Measurements from ENCODE around the gene SNX33.
"Not testable (repeated sequence)": the region's sequence is repeated elsewhere in the genome, so short reads cannot be mapped to it uniquely, and the experiment has no call there.

The SNX33 gene

GRCh38 chr15:75675579-75676404 is 28.1 kb downstream of the SNX33 start:
- H3K4me2 ChIP-seq (ENCODE audit: low read depth, low read length, poor library complexity, severe bottlenecking), result no peak overlapping the region

GRCh38 chr15:75676688-75677464 is 29.2 kb downstream of the SNX33 start:
- Histone ChIP-seq H3K4me3 (ENCODE audit: low read length, poor library complexity, severe bottlenecking) (no peak overlapping the region), H3K9me2 (replicated peaks; ENCODE audit: low read depth, low read length) (no peaks in the 10 kb centered on the region), H4K20me1 (ENCODE audit: insufficient read depth, low read length, poor library complexity, severe bottlenecking) (no peaks in the 10 kb centered on the region), H3K9me3 (ENCODE audit: insufficient read depth, low read depth, low read length) (no peaks in the 10 kb centered on the region), H3K9ac (ENCODE audit: low read depth, low read length, poor library complexity, severe bottlenecking) (no peak overlapping the region), H3K4me1 (ENCODE audit: insufficient read depth, low read length, poor library complexity, severe bottlenecking) (no peaks in the 10 kb centered on the region), H3K27me3 (ENCODE audit: insufficient read depth, low read length, poor library complexity, severe bottlenecking) (no peaks in the 10 kb centered on the region), H3K4me2 (ENCODE audit: low read depth, low read length, poor library complexity, severe bottlenecking) (no peak overlapping the region), H2AFZ (ENCODE audit: low read length) (no peak overlapping the region), H3K79me2 (ENCODE audit: insufficient read depth, low read length) (no peaks in the 10 kb centered on the region), H3K36me3 (ENCODE audit: insufficient read depth, low read length) (no peaks in the 10 kb centered on the region), H3F3A (ENCODE audit: low read depth) (no peaks in the 10 kb centered on the region)
- no peak for TF ChIP-seq CTCF (conservative IDR thresholded peaks at IDR 0.05; ENCODE audit: low read length)
- TF ChIP-seq EZH2phosphoT487 (IDR thresholded peaks at IDR 0.05; ENCODE audit: borderline replicate concordance), result no peak

More at GRCh38 chr15:75675579-75676404, 28.1 kb downstream of the SNX33 start:
- H4K20me1 ChIP-seq (ENCODE audit: insufficient read depth, low read length, poor library complexity, severe bottlenecking), result no peaks in the 10 kb centered on the region
- no peaks in the 10 kb centered on the region for H3K4me1 ChIP-seq (ENCODE audit: insufficient read depth, low read length, poor library complexity, severe bottlenecking)
- H3F3A ChIP-seq (ENCODE audit: low read depth), result no peaks in the 10 kb centered on the region
- no peak for TF ChIP-seq EZH2phosphoT487 (IDR thresholded peaks at IDR 0.05; ENCODE audit: borderline replicate concordance)
- no peak for TF ChIP-seq CTCF (conservative IDR thresholded peaks at IDR 0.05; ENCODE audit: low read length)
- no peaks in the 10 kb centered on the region for H3K79me2 ChIP-seq (ENCODE audit: insufficient read depth, low read length)
- H3K27me3 ChIP-seq (ENCODE audit: insufficient read depth, low read length, poor library complexity, severe bottlenecking), result no peaks in the 10 kb centered on the region
- no peaks in the 10 kb centered on the region for H3K9me3 ChIP-seq (ENCODE audit: insufficient read depth, low read depth, low read length)
- H3K9ac ChIP-seq (ENCODE audit: low read depth, low read length, poor library complexity, severe bottlenecking), result no peak overlapping the region
- no peak overlapping the region for H2AFZ ChIP-seq (ENCODE audit: low read length)
- H3K36me3 ChIP-seq (ENCODE audit: insufficient read depth, low read length), result no peaks in the 10 kb centered on the region
- H3K9me2 ChIP-seq (replicated peaks; ENCODE audit: low read depth, low read length), result no peaks in the 10 kb centered on the region
- no peak overlapping the region for H3K4me3 ChIP-seq (ENCODE audit: low read length, poor library complexity, severe bottlenecking)

GRCh38 chr15:75677465-75678323 is 30.0 kb downstream of the SNX33 start:
- no peak overlapping the region for H2AFZ ChIP-seq (ENCODE audit: low read length)
- H3K4me1 ChIP-seq (ENCODE audit: insufficient read depth, low read length, poor library complexity, severe bottlenecking), result no peaks in the 10 kb centered on the region
- H3K9ac ChIP-seq (ENCODE audit: low read depth, low read length, poor library complexity, severe bottlenecking), result no peak overlapping the region

GRCh38 chr15:75678324-75678690 is 30.6 kb downstream of the SNX33 start:
- not testable (repeated sequence) for H3K9me2 ChIP-seq (replicated peaks; ENCODE audit: low read depth, low read length); H3K9ac ChIP-seq (ENCODE audit: low read depth, low read length, poor library complexity, severe bottlenecking); H3K9me3 ChIP-seq (ENCODE audit: insufficient read depth, low read depth, low read length); H3K27me3 ChIP-seq (ENCODE audit: insufficient read depth, low read length, poor library complexity, severe bottlenecking); H3K4me3 ChIP-seq (ENCODE audit: low read length, poor library complexity, severe bottlenecking); H2AFZ ChIP-seq (ENCODE audit: low read length); H4K20me1 ChIP-seq (ENCODE audit: insufficient read depth, low read length, poor library complexity, severe bottlenecking); H3F3A ChIP-seq (ENCODE audit: low read depth); H3K4me2 ChIP-seq (ENCODE audit: low read depth, low read length, poor library complexity, severe bottlenecking); H3K4me1 ChIP-seq (ENCODE audit: insufficient read depth, low read length, poor library complexity, severe bottlenecking); H3K79me2 ChIP-seq (ENCODE audit: insufficient read depth, low read length); H3K36me3 ChIP-seq (ENCODE audit: insufficient read depth, low read length)

More at GRCh38 chr15:75677465-75678323, 30.0 kb downstream of the SNX33 start:
- Histone ChIP-seq H3K4me3 (ENCODE audit: low read length, poor library complexity, severe bottlenecking) (no peak overlapping the region), H3K27me3 (ENCODE audit: insufficient read depth, low read length, poor library complexity, severe bottlenecking) (no peaks in the 10 kb centered on the region), H3K9me2 (replicated peaks; ENCODE audit: low read depth, low read length) (no peaks in the 10 kb centered on the region), H3K79me2 (ENCODE audit: insufficient read depth, low read length) (no peaks in the 10 kb centered on the region), H3K36me3 (ENCODE audit: insufficient read depth, low read length) (no peaks in the 10 kb centered on the region), H3K4me2 (ENCODE audit: low read depth, low read length, poor library complexity, severe bottlenecking) (no peak overlapping the region), H3F3A (ENCODE audit: low read depth) (no peaks in the 10 kb centered on the region), H3K9me3 (ENCODE audit: insufficient read depth, low read depth, low read length) (no peaks in the 10 kb centered on the region), H4K20me1 (ENCODE audit: insufficient read depth, low read length, poor library complexity, severe bottlenecking) (no peaks in the 10 kb centered on the region)
- TF ChIP-seq CTCF (conservative IDR thresholded peaks at IDR 0.05; ENCODE audit: low read length), result no peak
- TF ChIP-seq EZH2phosphoT487 (IDR thresholded peaks at IDR 0.05; ENCODE audit: borderline replicate concordance), result no peak

All from Loucy (cell line).